Retinal pigment epithelial cell (primary cell): Measurements from ENCODE around the gene MYO5A.

ENCODE experiments used
- DNase-seq: peaks from one replicate; pipeline ENCODE4 v3.0.0-alpha.2; 2010; ENCODE audit warnings: low read depth
- H3K4me3 ChIP-seq: 2 replicates; pipeline ENCODE4 v1.5.1; 2011; ENCODE audit warnings: mild to moderate bottlenecking, low read length, control low read depth, moderate library complexity
- CTCF ChIP-seq: conservative IDR thresholded peaks from 2 replicates; pipeline ENCODE4 v1.5.1; 2011; ENCODE audit warnings: low read depth, low read length, control low read depth, inconsistent platforms

MYO5A gene

GRCh38 chr15:52317688-52318087 lies 211.0 kb downstream of the MYO5A start:
- no peak overlapping the region for H3K4me3 ChIP-seq
- no peak for TF ChIP-seq CTCF
- DNase-seq = no peak

- TF ChIP-seq CTCF = no peak
- no peak overlapping the region for H3K4me3 ChIP-seq
- DNase-seq = no peak
Measured at GRCh38 chr15:52317022-52317421, 211.7 kb downstream of the MYO5A start.

- H3K4me3 ChIP-seq = no peak overlapping the region
- TF ChIP-seq CTCF = no peak
- DNase-seq = no peak
Measured at GRCh38 chr15:52309154-52309548, 219.5 kb downstream of the MYO5A start.

GRCh38 chr15:52308446-52309153 lies 220.1 kb downstream of the MYO5A start:
- TF ChIP-seq CTCF = no peak
- no peak for DNase-seq
- no peak overlapping the region for H3K4me3 ChIP-seq

GRCh38 chr15:52307847-52308246 lies 220.8 kb downstream of the MYO5A start:
- no peak overlapping the region for H3K4me3 ChIP-seq
- no peak for DNase-seq
- no peak for TF ChIP-seq CTCF

- no peak overlapping the region for H3K4me3 ChIP-seq
- DNase-seq = no peak
- no peak for TF ChIP-seq CTCF
Measured at GRCh38 chr15:52306270-52306669, 222.4 kb downstream of the MYO5A start.

- no peak overlapping the region for H3K4me3 ChIP-seq
- DNase-seq = no peak
- no peak for TF ChIP-seq CTCF
Measured at GRCh38 chr15:52303093-52303772, 225.4 kb downstream of the MYO5A start.
